Measurements from ENCODE around the gene PRRX2. TPM values are rescaled to one million over a fixed set of nuclear protein-coding genes. Genes with fewer than 3 reads are reported as not detected.

The PRRX2 gene
- total RNA-seq, 1 donor from 2014 or later: 112 TPM

- Histone ChIP-seq H3K27ac (peak overlapping the region in 1 of 2 donors; percentile 9), H3K4me3 (no peak overlapping the region), H3K27me3 (no peaks in the 10 kb centered on the region), H3K9me3 (no peaks in the 10 kb centered on the region), H3K36me3 (no peaks in the 10 kb centered on the region), H3K4me1 (peaks cover 2 to 24% of the 10 kb centered on the region in 2 donors)
- TF ChIP-seq CTCF (IDR thresholded peaks at IDR 0.05): no peak
- intact Hi-C loops (cut with DNase I): no loop called here
- DNase-seq (ENCODE audit: low spot score in 2 of 2): no peak
Measured at GRCh38 chr9:129646654-129647053, 18.8 kb upstream of the PRRX2 start.

- Histone ChIP-seq H3K9me3 (no peaks in the 10 kb centered on the region), H3K27ac (peak overlapping the region; percentile 9 to 81), H3K27me3 (no peaks in the 10 kb centered on the region), H3K4me3 (no peak overlapping the region), H3K4me1 (peaks cover 2 to 22% of the 10 kb centered on the region in 2 donors), H3K36me3 (no peaks in the 10 kb centered on the region)
- intact Hi-C loops (cut with DNase I): loop anchor here (2.0 kb wide), 1 partner anchor 19 kb away; no protein-coding TSS in a partner anchor
- TF ChIP-seq CTCF (IDR thresholded peaks at IDR 0.05): no peak
- DNase-seq (ENCODE audit: low spot score in 2 of 2): no peak
Measured at GRCh38 chr9:129647635-129648034, 17.8 kb upstream of the PRRX2 start.

GRCh38 chr9:129648092-129648763 is 17.2 kb upstream of the PRRX2 start:
- peak overlapping the region; percentile 70 to 81 for H3K27ac ChIP-seq

DNA sequence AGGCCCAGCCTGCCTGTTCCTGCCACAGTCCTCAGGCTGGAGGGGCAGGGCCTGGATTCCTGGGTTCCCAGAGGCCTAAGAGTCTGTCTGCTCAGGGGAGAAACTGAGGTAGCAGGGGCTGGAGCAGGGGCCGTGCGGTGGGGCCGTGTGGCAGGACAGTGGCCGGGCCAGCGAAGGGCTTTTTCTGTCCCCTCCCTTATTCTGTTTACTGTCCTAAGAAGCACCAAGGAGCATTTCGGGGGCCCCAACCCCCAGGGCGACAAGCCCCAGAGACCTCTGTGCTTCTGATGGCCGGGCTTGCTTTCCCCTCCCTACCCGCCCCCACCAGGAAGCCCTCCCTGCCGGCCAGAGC is 16.7 kb upstream of the PRRX2 start:
- Histone ChIP-seq H3K4me1 (peaks cover 2 to 21% of the 10 kb centered on the region in 2 donors), H3K4me3 (no peak overlapping the region), H3K27ac (peak overlapping the region; percentile 70 to 81), H3K36me3 (no peaks in the 10 kb centered on the region), H3K9me3 (no peaks in the 10 kb centered on the region), H3K27me3 (no peaks in the 10 kb centered on the region)
- DNase-seq (ENCODE audit: low spot score in 2 of 2): no peak
- TF ChIP-seq CTCF (IDR thresholded peaks at IDR 0.05): no peak
- intact Hi-C loops (cut with DNase I): loop anchor here (2.0 kb wide), 1 partner anchor 18 kb away; no protein-coding TSS in a partner anchor

More at GRCh38 chr9:129648092-129648763, 17.2 kb upstream of the PRRX2 start:
- H3K36me3 ChIP-seq: no peaks in the 10 kb centered on the region
- intact Hi-C loops (cut with DNase I): loop anchor here (2.0 kb wide), 1 partner anchor 19 kb away; no protein-coding TSS in a partner anchor
- peak in 1 of 2 donors; percentile 86 for DNase-seq (ENCODE audit: low spot score in 2 of 2)
- H3K9me3 ChIP-seq: no peaks in the 10 kb centered on the region
- TF ChIP-seq CTCF (IDR thresholded peaks at IDR 0.05): no peak
- H3K4me1 ChIP-seq: peaks cover 2 to 21% of the 10 kb centered on the region in 2 donors
- H3K27me3 ChIP-seq: no peaks in the 10 kb centered on the region
- H3K4me3 ChIP-seq: no peak overlapping the region

- Histone ChIP-seq H3K36me3 (no peaks in the 10 kb centered on the region), H3K27ac (peak overlapping the region; percentile 70 to 81), H3K4me3 (no peak overlapping the region), H3K27me3 (no peaks in the 10 kb centered on the region), H3K9me3 (no peaks in the 10 kb centered on the region), H3K4me1 (peaks cover 2 to 21% of the 10 kb centered on the region in 2 donors)
- no peak for TF ChIP-seq CTCF (IDR thresholded peaks at IDR 0.05)
- intact Hi-C loops (cut with DNase I): loop anchor here (2.0 kb wide), 1 partner anchor 17 kb away; no protein-coding TSS in a partner anchor
- no peak for DNase-seq (ENCODE audit: low spot score in 2 of 2)
Measured at GRCh38 chr9:129649726-129650679, 15.4 kb upstream of the PRRX2 start.
